ENCODE data around the gene RBKS. TPM values are rescaled to one million over a fixed set of nuclear protein-coding genes. Genes with fewer than 3 reads are reported as not detected.
A peak's percentile ranks its signal among the peaks of the same experiment; 100 is the strongest.

RBKS gene
- total and polyA plus RNA-seq, 2 of the 13 experiments (the other 11 are each of a cell fraction or from before 2014, with no cell fraction given), result 7.7 to 8.3 TPM

- TF ChIP-seq THAP9 (CRISPR knock-in tag; IDR thresholded peaks at IDR 0.05; ENCODE audit: borderline replicate concordance) (peak; percentile 87), ZNF503 (CRISPR knock-in tag; IDR thresholded peaks at IDR 0.05) (0 out of 2 replicates have a peak, but pooled peaks have one; percentile 20), PHB2 (IDR thresholded peaks at IDR 0.05; ENCODE audit: partially characterized antibody) (no peak), BCL3 (CRISPR knock-in tag; IDR thresholded peaks at IDR 0.05) (0 out of 2 replicates have a peak, but pooled peaks have one; percentile 14), SNRNP70 (IDR thresholded peaks at IDR 0.05; ENCODE audit: low read depth, low read length) (no peak), CTCF (CRISPR knock-in tag; IDR thresholded peaks at IDR 0.05) (no peak), SSRP1 (CRISPR knock-in tag; IDR thresholded peaks at IDR 0.05) (no peak), YEATS4 (CRISPR knock-in tag; IDR thresholded peaks at IDR 0.05; ENCODE audit: borderline replicate concordance) (peak; percentile 45; the same call in 1 of the 2 replicates), ARID3A (IDR thresholded peaks at IDR 0.05; ENCODE audit: low read depth, low read length) (no peak; the same call in 1 of the 2 replicates), MAF1 (CRISPR knock-in tag; IDR thresholded peaks at IDR 0.05; ENCODE audit: borderline replicate concordance) (no peak), IKZF4 (CRISPR knock-in tag; IDR thresholded peaks at IDR 0.05; ENCODE audit: borderline replicate concordance, low read depth, not compliant biosample characterization) (no peak), ZNF224 (CRISPR knock-in tag; IDR thresholded peaks at IDR 0.05) (no peak), MXD4 (CRISPR knock-in tag; IDR thresholded peaks at IDR 0.05) (no peak), ELF3 (CRISPR knock-in tag; IDR thresholded peaks at IDR 0.05) (0 out of 2 replicates have a peak, but pooled peaks have one; percentile 10), ATM (IDR thresholded peaks at IDR 0.05; ENCODE audit: borderline replicate concordance) (no peak), ZNF737 (CRISPR knock-in tag; IDR thresholded peaks at IDR 0.05; ENCODE audit: borderline replicate concordance) (0 out of 2 replicates have a peak, but pooled peaks have one; percentile 55), RFXAP (CRISPR knock-in tag; IDR thresholded peaks at IDR 0.05; ENCODE audit: borderline replicate concordance) (peak; percentile 58), ZNF431 (CRISPR knock-in tag; IDR thresholded peaks at IDR 0.05; ENCODE audit: borderline replicate concordance, low read depth) (no peak; the same call in 1 of the 2 replicates), HNF4A (CRISPR knock-in tag; IDR thresholded peaks at IDR 0.05) (no peak), KLF11 (CRISPR knock-in tag; IDR thresholded peaks at IDR 0.05) (no peak; the same call in 1 of the 2 replicates)
Measured at GRCh38 chr2:27752551-27753237, 137.5 kb downstream of the RBKS start (continued).

Measured in HepG2 (cell line).